CD14-positive monocyte (primary cell): ENCODE measurements around the gene TMEM175. TPM values are rescaled to one million over a fixed set of nuclear protein-coding genes. Genes with fewer than 3 reads are reported as not detected.

Experiments
- DNase-seq, 3 donors: peaks; one replicate each; pipeline ENCODE4 v3.0.0-alpha.2; 2011 to 2022
- H2AFZ ChIP-seq: 2 replicates; pipeline ENCODE4 v1.6.0; 2012; ENCODE audit warnings: mild to moderate bottlenecking, low read depth, low read length, inconsistent platforms; ENCODE audit not compliant: insufficient read depth, poor library complexity, severe bottlenecking
- H3K27ac ChIP-seq, 2 donors: 1 replicate in 1 of 2; 2 replicates in 1 of 2; pipeline ENCODE4 v1.5.1; 2012 to 2013; ENCODE audit warnings: low read length in 2 of 2, control low read depth in 1 of 2, inconsistent platforms in 1 of 2, low read depth in 1 of 2, mild to moderate bottlenecking in 1 of 2
- H3K27me3 ChIP-seq, 2 donors: one replicate each; pipeline versions ENCODE4 v1.6.0 to v1.6.1; 2011 to 2013; ENCODE audit warnings: low read length in 2 of 2; ENCODE audit not compliant: control insufficient read depth in 2 of 2, insufficient read depth in 2 of 2
- H3K36me3 ChIP-seq, 2 donors: replicated peaks in 1 of 2; 1 replicate in 1 of 2; 2 replicates in 1 of 2; pipeline versions ENCODE4 v1.5.1 to v1.6.1; 2012 to 2013; ENCODE audit warnings: low read length in 2 of 2, control low read depth in 1 of 2, inconsistent platforms in 1 of 2, mild to moderate bottlenecking in 1 of 2; ENCODE audit not compliant: insufficient read depth in 2 of 2, control insufficient read depth in 1 of 2
- H3K4me1 ChIP-seq, 2 donors: 1 replicate in 1 of 2; 2 replicates in 1 of 2; pipeline versions ENCODE4 v1.5.1 to v1.6.1; 2012 to 2013; ENCODE audit warnings: low read length in 2 of 2, control low read depth in 1 of 2, inconsistent platforms in 1 of 2, mild to moderate bottlenecking in 1 of 2, moderate library complexity in 1 of 2; ENCODE audit not compliant: insufficient read depth in 2 of 2, control insufficient read depth in 1 of 2
- H3K4me2 ChIP-seq: replicated peaks from 2 replicates; pipeline ENCODE3; 2012; ENCODE audit warnings: low read length, moderate library complexity, mild to moderate bottlenecking; ENCODE audit not compliant: poor library complexity, severe bottlenecking; ENCODE audit errors: extremely low read depth
- H3K4me3 ChIP-seq, 3 experiments: fragments of 200-600 bp in 1 of 3; sonication (generic) in 1 of 3; replicated peaks in 1 of 3; 1 replicate in 2 of 3; 2 replicates in 1 of 3; pipeline ENCODE4 v1.5.1; 2011 to 2013; ENCODE audit warnings: low read length in 3 of 3, mild to moderate bottlenecking in 3 of 3, control low read depth in 2 of 3, low read depth in 2 of 3, inconsistent platforms in 1 of 3, moderate library complexity in 1 of 3
- H3K79me2 ChIP-seq: 2 replicates; pipeline ENCODE4 v1.6.0; 2012; ENCODE audit warnings: mild to moderate bottlenecking, control low read depth, inconsistent platforms, low read length, moderate library complexity; ENCODE audit not compliant: insufficient read depth
- H3K9ac ChIP-seq: 2 replicates; pipeline ENCODE4 v1.6.0; 2017; ENCODE audit warnings: low read length, mild to moderate bottlenecking; ENCODE audit not compliant: insufficient read depth, poor library complexity, severe bottlenecking
- H3K9me3 ChIP-seq, 2 donors: replicated peaks in 1 of 2; 1 replicate in 1 of 2; 2 replicates in 1 of 2; pipeline versions ENCODE4 v1.5.1 to v1.6.1; 2012 to 2013; ENCODE audit warnings: low read length in 2 of 2, control low read depth in 1 of 2; ENCODE audit not compliant: control insufficient read depth in 1 of 2, insufficient read depth in 1 of 2
- H4K20me1 ChIP-seq: 2 replicates; pipeline ENCODE4 v1.6.0; 2012; ENCODE audit warnings: mild to moderate bottlenecking, low read length, control low read depth, moderate library complexity; ENCODE audit not compliant: insufficient read depth
- H3K27ac Mint-ChIP-seq, 7 donors: one replicate each; pipeline ENCODE4 v1.8.0; 2020; ENCODE audit warnings: mild to moderate bottlenecking in 7 of 7, mixed read lengths in 7 of 7, moderate library complexity in 6 of 7, inconsistent platforms in 2 of 7
- H3K27me3 Mint-ChIP-seq, 3 donors: one replicate each; pipeline ENCODE4 v1.8.0; 2021 to 2022; ENCODE audit warnings: low read depth in 3 of 3, mild to moderate bottlenecking in 3 of 3, mixed read lengths in 3 of 3, moderate library complexity in 3 of 3, inconsistent platforms in 1 of 3
- H3K36me3 Mint-ChIP-seq, 2 donors: one replicate each; pipeline ENCODE4 v1.8.0; 2020; ENCODE audit warnings: mixed read lengths in 2 of 2, inconsistent platforms in 1 of 2, mild to moderate bottlenecking in 1 of 2
- H3K4me1 Mint-ChIP-seq: one replicate; pipeline ENCODE4 v1.8.0; 2020; ENCODE audit warnings: mild to moderate bottlenecking, mixed read lengths
- H3K4me3 Mint-ChIP-seq, 2 donors: one replicate each; pipeline ENCODE4 v1.8.0; 2020; ENCODE audit warnings: mild to moderate bottlenecking in 2 of 2, mixed read lengths in 2 of 2, moderate library complexity in 1 of 2
- H3K9me3 Mint-ChIP-seq, 7 donors: one replicate each; pipeline ENCODE4 v1.8.0; 2020 to 2022; ENCODE audit warnings: mixed read lengths in 7 of 7, mild to moderate bottlenecking in 6 of 7, moderate library complexity in 6 of 7, inconsistent platforms in 2 of 7
- WGBS: methylation state at CpG from one replicate; pipeline ENCODE4 v1.1.5; 2013; ENCODE audit warnings: missing lambda C conversion rate; ENCODE audit not compliant: insufficient coverage; 5-methylcytosine and 5-hydroxymethylcytosine counted together
- intact Hi-C, 2 donors: fragments of 100-400 bp; cut with micrococcal nuclease; formaldehyde crosslinking; loops; one replicate each; pipeline versions ENCODE4 v1.15.0 to v1.15.1; 2023
- polyA plus RNA-seq, 3 donors: library from polyadenylated mRNA; depleted of rRNA in 1 of 3; unstranded in 2 of 3; stranded (reverse) in 1 of 3; fragments of 300-500 nt in 2 of 3; fragments of >200 nt in 1 of 3; fragmentation: Illumina TruSeq in 2 of 3; gene quantifications; 1 replicate in 2 of 3; 2 replicates in 1 of 3; pipeline ENCODE4 v1.2.3, GENCODE V29; 2012 to 2021
- TF ChIP-seq, protein P1 (sequence below): fragments of 200-600 bp; IDR thresholded peaks from one replicate; pipeline ENCODE4 v1.8.0; 2022; ENCODE audit warnings: antibody characterized with exemption, mild to moderate bottlenecking

TMEM175 gene
- polyA plus RNA-seq, 3 donors: 18.9 to 216 (median 20.7) TPM

DNA sequence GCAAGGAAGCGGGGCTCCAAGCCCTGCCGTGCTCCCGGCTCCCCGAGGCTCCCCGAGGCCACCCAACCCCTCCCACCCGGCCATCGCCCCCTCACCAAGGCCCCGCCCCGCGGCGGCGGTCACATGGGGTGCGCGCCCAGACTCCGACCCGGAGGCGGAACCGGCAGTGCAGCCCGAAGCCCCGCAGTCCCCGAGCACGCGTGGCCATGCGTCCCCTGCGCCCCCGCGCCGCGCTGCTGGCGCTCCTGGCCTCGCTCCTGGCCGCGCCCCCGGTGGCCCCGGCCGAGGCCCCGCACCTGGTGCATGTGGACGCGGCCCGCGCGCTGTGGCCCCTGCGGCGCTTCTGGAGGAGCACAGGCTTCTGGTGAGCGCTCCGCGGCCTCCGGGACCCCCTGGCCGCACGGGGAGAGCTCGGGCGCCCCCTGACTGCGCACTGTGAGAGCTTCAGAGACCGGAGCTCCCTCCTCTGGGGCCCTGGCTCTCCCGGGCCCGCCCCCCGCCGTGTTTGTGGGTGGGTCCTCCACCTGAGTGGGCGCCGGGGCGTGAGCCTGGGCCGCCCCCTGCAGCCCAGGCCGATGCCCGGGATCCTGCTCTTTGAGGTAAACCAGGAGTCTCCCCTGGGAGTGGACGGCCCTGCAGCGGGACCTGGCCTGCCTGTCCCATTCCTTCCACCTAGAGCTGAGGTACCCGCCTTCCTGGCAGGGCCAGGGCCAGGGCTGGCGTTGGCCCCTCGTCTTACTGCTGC, 54.8 kb downstream of the TMEM175 start, which contains the start of gene IDUA:
TSS of gene IDUA (plus strand) at position 166 of the 745 bp plus-strand sequence. CDS start at position 207, 41 bp downstream.
- H3K27me3 ChIP-seq: no peaks in the 10 kb centered on the region
- Mint-ChIP-seq H3K4me1 (peaks cover 23% of the 10 kb centered on the region), H3K27me3 (peaks cover 1 to 4% (median 2%) of the 10 kb centered on the region in 3 donors), H3K36me3 (peaks cover 7 to 20% of the 10 kb centered on the region in 2 donors), H3K27ac (peak within 1 kb of the TSS in 6 of 7 donors; percentile 26 to 85 (median 74)), H3K4me3 (peak within 1 kb of the TSS; percentile 84 to 94), H3K9me3 (no peaks in the 10 kb centered on the region)
- peak within 1 kb of the TSS; percentile 61 to 84 (median 67) for H3K4me3 ChIP-seq
- H3K36me3 ChIP-seq: peaks cover 13 to 14% of the 10 kb centered on the region in 2 donors
- peak within 1 kb of the TSS in 1 of 2 donors; percentile 59 for H3K27ac ChIP-seq
- peak within 1 kb of the TSS; percentile 97 for H3K4me2 ChIP-seq
- intact Hi-C loops: no loop called here
- H3K79me2 ChIP-seq: no peaks in the 10 kb centered on the region
- peaks cover 27 to 35% of the 10 kb centered on the region in 2 donors for H3K4me1 ChIP-seq
- H4K20me1 ChIP-seq: peaks cover 11% of the 10 kb centered on the region
- TF ChIP-seq, protein P1, sequence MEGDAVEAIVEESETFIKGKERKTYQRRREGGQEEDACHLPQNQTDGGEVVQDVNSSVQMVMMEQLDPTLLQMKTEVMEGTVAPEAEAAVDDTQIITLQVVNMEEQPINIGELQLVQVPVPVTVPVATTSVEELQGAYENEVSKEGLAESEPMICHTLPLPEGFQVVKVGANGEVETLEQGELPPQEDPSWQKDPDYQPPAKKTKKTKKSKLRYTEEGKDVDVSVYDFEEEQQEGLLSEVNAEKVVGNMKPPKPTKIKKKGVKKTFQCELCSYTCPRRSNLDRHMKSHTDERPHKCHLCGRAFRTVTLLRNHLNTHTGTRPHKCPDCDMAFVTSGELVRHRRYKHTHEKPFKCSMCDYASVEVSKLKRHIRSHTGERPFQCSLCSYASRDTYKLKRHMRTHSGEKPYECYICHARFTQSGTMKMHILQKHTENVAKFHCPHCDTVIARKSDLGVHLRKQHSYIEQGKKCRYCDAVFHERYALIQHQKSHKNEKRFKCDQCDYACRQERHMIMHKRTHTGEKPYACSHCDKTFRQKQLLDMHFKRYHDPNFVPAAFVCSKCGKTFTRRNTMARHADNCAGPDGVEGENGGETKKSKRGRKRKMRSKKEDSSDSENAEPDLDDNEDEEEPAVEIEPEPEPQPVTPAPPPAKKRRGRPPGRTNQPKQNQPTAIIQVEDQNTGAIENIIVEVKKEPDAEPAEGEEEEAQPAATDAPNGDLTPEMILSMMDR: peak; percentile 37
- H3K9ac ChIP-seq: peak within 1 kb of the TSS; percentile 73
- no peaks in the 10 kb centered on the region for H3K9me3 ChIP-seq
- under 1% methylated on average over 61 of the region's 69 CpGs for WGBS
- H2AFZ ChIP-seq: peak within 1 kb of the TSS; percentile 91
- DNase-seq: peak; percentile 59 to 68 (median 66)

DNA sequence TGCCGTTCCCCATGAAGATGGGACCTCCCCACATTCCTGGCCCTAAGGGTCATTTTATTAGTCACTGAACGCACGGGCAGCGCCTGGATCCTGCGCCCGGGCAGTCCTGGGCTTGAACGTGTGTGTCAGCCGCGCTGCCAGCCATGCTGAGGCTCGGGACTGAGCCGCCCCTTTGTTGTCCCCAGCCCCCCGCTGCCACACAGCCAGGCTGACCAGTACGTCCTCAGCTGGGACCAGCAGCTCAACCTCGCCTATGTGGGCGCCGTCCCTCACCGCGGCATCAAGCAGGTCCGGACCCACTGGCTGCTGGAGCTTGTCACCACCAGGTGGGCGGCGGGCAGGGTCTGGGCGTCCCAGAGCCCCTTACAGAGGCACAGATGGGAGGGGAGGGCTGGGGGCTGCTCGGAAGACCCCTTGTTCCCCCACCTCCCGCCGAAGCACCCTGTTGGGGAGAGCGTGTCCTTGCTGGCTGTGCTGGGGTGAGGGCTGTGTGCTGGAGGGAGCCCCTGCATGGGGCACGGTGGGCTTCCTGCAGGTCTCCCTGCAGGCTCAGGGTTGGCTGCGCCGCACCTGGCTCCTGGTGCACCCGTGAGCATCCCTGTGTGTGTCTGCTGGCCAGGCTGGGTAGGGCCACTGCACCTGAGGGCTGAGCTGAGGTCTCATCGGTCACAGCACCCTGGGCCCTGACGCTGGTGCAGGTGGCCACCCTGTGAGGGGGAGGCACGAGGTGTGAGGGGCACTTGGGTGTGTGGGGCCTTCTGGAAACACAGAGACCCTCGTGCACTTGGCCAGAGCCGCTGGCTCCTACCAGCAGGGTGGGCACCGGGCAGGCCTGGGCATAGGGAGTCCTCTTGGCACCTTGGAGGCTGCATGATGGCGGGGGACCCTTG, 55.6 kb downstream of the TMEM175 start:
- Mint-ChIP-seq H3K4me3 (peak overlapping the region; percentile 80 to 91), H3K4me1 (peaks cover 23% of the 10 kb centered on the region), H3K36me3 (peaks cover 7 to 20% of the 10 kb centered on the region in 2 donors), H3K27ac (peak overlapping the region in 2 of 7 donors; percentile 72 to 80), H3K9me3 (no peaks in the 10 kb centered on the region), H3K27me3 (peaks cover 1 to 6% (median 2%) of the 10 kb centered on the region in 3 donors)
- no peaks in the 10 kb centered on the region for H3K27me3 ChIP-seq
- TF ChIP-seq, protein P1: no peak
- peaks cover 14% of the 10 kb centered on the region for H4K20me1 ChIP-seq
- peak overlapping the region; percentile 97 for H3K4me2 ChIP-seq
- H3K9ac ChIP-seq: peak overlapping the region; percentile 73
- peaks cover 13 to 14% of the 10 kb centered on the region in 2 donors for H3K36me3 ChIP-seq
- H3K27ac ChIP-seq: peak overlapping the region in 1 of 2 donors; percentile 51
- peak overlapping the region; percentile 91 for H2AFZ ChIP-seq
- no peaks in the 10 kb centered on the region for H3K9me3 ChIP-seq
- peaks cover 27 to 35% of the 10 kb centered on the region in 2 donors for H3K4me1 ChIP-seq
- no peak for DNase-seq
- peak overlapping the region; percentile 50 to 84 (median 61) for H3K4me3 ChIP-seq
- 86% methylated on average over 32 of the region's 37 CpGs for WGBS
- no peaks in the 10 kb centered on the region for H3K79me2 ChIP-seq
- intact Hi-C loops: no loop called here
